Small intestine (tissue), 7 donors: ENCODE data around the gene GPR32. TPM values are rescaled to one million over a fixed set of nuclear protein-coding genes. Genes with fewer than 3 reads are reported as not detected.

ENCODE experiments used
- DNase-seq, 2 donors: peaks; one replicate each; pipeline versions ENCODE4 v3.0.0 to v3.0.0-alpha.2; 2013
- FAIRE-seq: peaks from 2 replicates; lab custom pipeline; 2012; peaks lifted over from hg19 to GRCh38; lab: Jason Lieb, UNC
- H3K27ac ChIP-seq, 3 donors: one replicate each; pipeline ENCODE4 v1.5.1; 2013; ENCODE audit warnings: low read length in 2 of 3, mild to moderate bottlenecking in 2 of 3, control low read depth in 1 of 3, inconsistent platforms in 1 of 3, low read depth in 1 of 3, moderate library complexity in 1 of 3
- H3K27me3 ChIP-seq, 3 donors: one replicate each; pipeline ENCODE4 v1.6.1; 2013; ENCODE audit warnings: low read length in 3 of 3, inconsistent platforms in 1 of 3; ENCODE audit not compliant: control insufficient read depth in 3 of 3, insufficient read depth in 3 of 3
- H3K36me3 ChIP-seq, 3 donors: one replicate each; pipeline ENCODE4 v1.6.1; 2013; ENCODE audit warnings: low read length in 3 of 3, inconsistent platforms in 1 of 3, low read depth in 1 of 3, mild to moderate bottlenecking in 1 of 3, moderate library complexity in 1 of 3; ENCODE audit not compliant: control insufficient read depth in 3 of 3, insufficient read depth in 2 of 3
- H3K4me1 ChIP-seq, 3 donors: one replicate each; pipeline ENCODE4 v1.6.1; 2013; ENCODE audit warnings: low read length in 2 of 3, inconsistent platforms in 1 of 3, low read depth in 1 of 3, mild to moderate bottlenecking in 1 of 3, moderate library complexity in 1 of 3; ENCODE audit not compliant: control insufficient read depth in 3 of 3, insufficient read depth in 2 of 3
- H3K4me3 ChIP-seq, 3 donors: one replicate each; pipeline ENCODE4 v1.5.1; 2013; ENCODE audit warnings: low read length in 3 of 3, control low read depth in 1 of 3, inconsistent platforms in 1 of 3, low read depth in 1 of 3, mild to moderate bottlenecking in 1 of 3, moderate library complexity in 1 of 3
- H3K9me3 ChIP-seq, 2 donors: one replicate each; pipeline ENCODE4 v1.6.1; 2013; ENCODE audit warnings: low read depth in 1 of 2, low read length in 1 of 2; ENCODE audit not compliant: control insufficient read depth in 2 of 2, insufficient read depth in 1 of 2
- WGBS, 3 donors: extraction: QIAGEN DNeasy Blood & Tissue Kit; methylation state at CpG; one replicate each; pipeline ENCODE4 v1.1.7; 2013; 5-methylcytosine and 5-hydroxymethylcytosine counted together
- polyA plus RNA-seq, 4 donors: library from polyadenylated mRNA; stranded (reverse) in 3 of 4; unstranded in 1 of 4; fragments of 200-250 nt in 3 of 4; fragments of 120-200 nt in 1 of 4; gene quantifications; one replicate each; pipeline versions ENCODE4 v1.2.1 to v1.2.3, GENCODE V29; 2013
- donor health status: healthy with polysubstance abuse.
- donor health status: control.
- donor health status: control.
- donor health status: Bipolar disorder and iron deficiency.
- donor health status: healthy.

Gene GPR32
- polyA plus RNA-seq, 4 donors, result not detected

- WGBS, 3 donors, result 5 to 11% (median 10%) methylated on average over 15 of the region's 15 CpGs
- H3K27me3 ChIP-seq, result peaks cover 0 to 26% (median 25%) of the 10 kb centered on the region in 3 donors
- H3K4me1 ChIP-seq, result peaks cover 0 to 42% (median 2%) of the 10 kb centered on the region in 3 donors
- H3K4me3 ChIP-seq, result no peak overlapping the region
- no peaks in the 10 kb centered on the region for H3K9me3 ChIP-seq
- DNase-seq, result peak; percentile 40 to 43
- H3K36me3 ChIP-seq, result no peaks in the 10 kb centered on the region
- no peak overlapping the region for H3K27ac ChIP-seq
- FAIRE-seq, result no peak
Measured at GRCh38 chr19:50820086-50820485, 49.8 kb downstream of the GPR32 start.

- Histone ChIP-seq H3K27me3 (peaks cover 0 to 20% (median 19%) of the 10 kb centered on the region in 3 donors), H3K9me3 (no peaks in the 10 kb centered on the region), H3K4me1 (peaks cover 0 to 42% (median 2%) of the 10 kb centered on the region in 3 donors), H3K27ac (peak overlapping the region in 2 of 3 donors; percentile 3 to 46), H3K36me3 (no peaks in the 10 kb centered on the region), H3K4me3 (no peak overlapping the region)
- DNase-seq, result peak; percentile 76 to 79
- no peak for FAIRE-seq
- WGBS, 3 donors, result 4 to 7% (median 6%) methylated on average over 13 to 20 of the region's 21 CpGs
Measured at GRCh38 chr19:50820549-50821247, 50.4 kb downstream of the GPR32 start.

- WGBS, 3 donors, result 29 to 60% (median 35%) methylated on average over 4 of the region's 4 CpGs
- DNase-seq (no peak), FAIRE-seq (no peak)
- Histone ChIP-seq H3K4me1 (peaks cover 0 to 42% (median 2%) of the 10 kb centered on the region in 3 donors), H3K27me3 (peaks cover 0 to 20% (median 18%) of the 10 kb centered on the region in 3 donors), H3K9me3 (no peaks in the 10 kb centered on the region), H3K27ac (peak overlapping the region in 1 of 3 donors; percentile 38), H3K36me3 (no peaks in the 10 kb centered on the region), H3K4me3 (no peak overlapping the region)
Measured at GRCh38 chr19:50821248-50821612, 51.0 kb downstream of the GPR32 start.

Other genes starting within 250 kb of the GPR32 start
- gene LRRC4B, start 202.0 kb upstream of the GPR32 start, polyA plus RNA-seq, result 1 to 10 TPM in 3 of 4 donors, not detected in 1; 1.1 to 5.4 (median 3.2) TPM
- under 1 TPM in 2 of 4 donors, not detected in 2; 0.15 to 0.57 TPM for gene SYT3, start 130.6 kb upstream of the GPR32 start, polyA plus RNA-seq
- gene C19orf81, start 121.0 kb upstream of the GPR32 start, polyA plus RNA-seq, result under 1 TPM in 1 of 4 donors, not detected in 3; 0.19 TPM
- gene SHANK1, start 50.7 kb upstream of the GPR32 start, polyA plus RNA-seq, result 1 to 10 TPM in 1 of 4 donors, under 1 TPM in 2, not detected in 1; under 0.01 to 1.4 (median 0.46) TPM
- gene CLEC11A, start 47.1 kb upstream of the GPR32 start, polyA plus RNA-seq, result 10 to 100 TPM in 1 of 4 donors, 1 to 10 TPM in 2, not detected in 1; 1.4 to 11.4 (median 4.7) TPM
- under 1 TPM in 1 of 4 donors, not detected in 3; 0.03 TPM for gene ACP4, start 20.0 kb downstream of the GPR32 start, polyA plus RNA-seq
- gene KLK1, start 53.3 kb downstream of the GPR32 start, polyA plus RNA-seq, result 10 to 100 TPM; 12.5 to 48.9 (median 29.8) TPM
- gene KLK15, start 63.1 kb downstream of the GPR32 start, polyA plus RNA-seq, result under 1 TPM in 1 of 4 donors, not detected in 3; 0.24 TPM
- 1 to 10 TPM in 2 of 4 donors, under 1 TPM in 2; 0.07 to 1.6 (median 0.69) TPM for gene KLK3, start 84.5 kb downstream of the GPR32 start, polyA plus RNA-seq
- under 1 TPM in 2 of 4 donors, not detected in 2; 0.03 to 0.12 TPM for gene KLK2, start 103.0 kb downstream of the GPR32 start, polyA plus RNA-seq
- not detected for gene KLK4, start 140.9 kb downstream of the GPR32 start, polyA plus RNA-seq
- under 1 TPM in 1 of 4 donors, not detected in 3; 0.10 TPM for gene KLK5, start 182.6 kb downstream of the GPR32 start, polyA plus RNA-seq
- under 1 TPM in 2 of 4 donors, not detected in 2; 0.03 to 0.07 TPM for gene KLK6, start 199.1 kb downstream of the GPR32 start, polyA plus RNA-seq
- under 1 TPM in 1 of 4 donors, not detected in 3; 0.07 TPM for gene KLK7, start 213.5 kb downstream of the GPR32 start, polyA plus RNA-seq
- under 1 TPM in 1 of 4 donors, not detected in 3; 0.12 TPM for gene KLK8, start 231.1 kb downstream of the GPR32 start, polyA plus RNA-seq
- gene KLK10, start 249.2 kb downstream of the GPR32 start, polyA plus RNA-seq, result 1 to 10 TPM in 1 of 4 donors, under 1 TPM in 2, not detected in 1; 0.10 to 1.7 (median 0.81) TPM